Measurements from ENCODE around the gene SHFL. TPM values are rescaled to one million over a fixed set of nuclear protein-coding genes. Genes with fewer than 3 reads are reported as not detected.

The SHFL gene
- 51.5 and 55.7 TPM in 2 replicates for total RNA-seq

GRCh38 chr19:10085641-10086590, at the start of gene SHFL:
Gene SHFL, plus strand, starts transcription at chr19:10086317. Its CDS starts 111 bp downstream, at chr19:10086428.
- DNase-seq (ENCODE audit: extremely low read depth, low read depth, low spot score), result no peak

- no peak for DNase-seq (ENCODE audit: extremely low read depth, low read depth, low spot score)
Observed at GRCh38 chr19:10036601-10037071, 49.5 kb upstream of the SHFL start.

- no peak for DNase-seq (ENCODE audit: extremely low read depth, low read depth, low spot score)
Observed at GRCh38 chr19:10037367-10037766, 48.8 kb upstream of the SHFL start.

GRCh38 chr19:10037809-10038208, 48.3 kb upstream of the SHFL start:
- no peak for DNase-seq (ENCODE audit: extremely low read depth, low read depth, low spot score)

- DNase-seq (ENCODE audit: extremely low read depth, low read depth, low spot score), result no peak
Observed at GRCh38 chr19:10043286-10043927, 42.7 kb upstream of the SHFL start.

GRCh38 chr19:10044390-10044789, 41.7 kb upstream of the SHFL start:
- DNase-seq (ENCODE audit: extremely low read depth, low read depth, low spot score), result no peak

GRCh38 chr19:10045371-10045770, 40.7 kb upstream of the SHFL start:
- no peak for DNase-seq (ENCODE audit: extremely low read depth, low read depth, low spot score)

- DNase-seq (ENCODE audit: extremely low read depth, low read depth, low spot score), result no peak
Observed at GRCh38 chr19:10049626-10050025, 36.5 kb upstream of the SHFL start.

- DNase-seq (ENCODE audit: extremely low read depth, low read depth, low spot score), result no peak
Observed at GRCh38 chr19:10052602-10053360, 33.3 kb upstream of the SHFL start.

- no peak for DNase-seq (ENCODE audit: extremely low read depth, low read depth, low spot score)
Observed at GRCh38 chr19:10061717-10062310, 24.3 kb upstream of the SHFL start.

GRCh38 chr19:10068205-10068604, 17.9 kb upstream of the SHFL start:
- DNase-seq (ENCODE audit: extremely low read depth, low read depth, low spot score), result no peak

- no peak for DNase-seq (ENCODE audit: extremely low read depth, low read depth, low spot score)
Observed at GRCh38 chr19:10069046-10069445, 17.1 kb upstream of the SHFL start.

GRCh38 chr19:10070730-10071446, 15.2 kb upstream of the SHFL start:
- DNase-seq (ENCODE audit: extremely low read depth, low read depth, low spot score), result no peak

GRCh38 chr19:10074153-10074552, 12.0 kb upstream of the SHFL start:
- DNase-seq (ENCODE audit: extremely low read depth, low read depth, low spot score), result peak; percentile 12

GRCh38 chr19:10076535-10076934, 9.6 kb upstream of the SHFL start:
- DNase-seq (ENCODE audit: extremely low read depth, low read depth, low spot score), result no peak

GRCh38 chr19:10078329-10078728, 7.8 kb upstream of the SHFL start:
- no peak for DNase-seq (ENCODE audit: extremely low read depth, low read depth, low spot score)

- DNase-seq (ENCODE audit: extremely low read depth, low read depth, low spot score), result no peak
Observed at GRCh38 chr19:10079031-10079453, 7.1 kb upstream of the SHFL start.

- DNase-seq (ENCODE audit: extremely low read depth, low read depth, low spot score), result no peak
Observed at GRCh38 chr19:10083911-10084310, 2.2 kb upstream of the SHFL start.

GRCh38 chr19:10084803-10085202, 1.3 kb upstream of the SHFL start:
- no peak for DNase-seq (ENCODE audit: extremely low read depth, low read depth, low spot score)

- no peak for DNase-seq (ENCODE audit: extremely low read depth, low read depth, low spot score)
Observed at GRCh38 chr19:10086591-10087192, 575 bp downstream of the SHFL start.
